Measurements from ENCODE around the gene HTRA2. TPM values are rescaled to one million over a fixed set of nuclear protein-coding genes. Genes with fewer than 3 reads are reported as not detected.

Gene HTRA2
- total RNA-seq, 1 donor from 2014 or later = 42.7 TPM

GRCh38 chr2:74528600-74529356, 955 bp upstream of the HTRA2 start:
- peaks cover 17% of the 10 kb centered on the region for H3K36me3 Mint-ChIP-seq
- H3K4me1 Mint-ChIP-seq (ENCODE audit: unreplicated experiment) = peaks cover 29% of the 10 kb centered on the region
- no peak for DNase-seq (ENCODE audit: extremely low spot score, unreplicated experiment)
- H3K27ac Mint-ChIP-seq = peak overlapping the region; percentile 89
- H3K9me3 Mint-ChIP-seq = no peaks in the 10 kb centered on the region
- H3K27me3 Mint-ChIP-seq = peaks cover 2% of the 10 kb centered on the region
- no peak for TF ChIP-seq CTCF (conservative IDR thresholded peaks at IDR 0.05)
- peak overlapping the region; percentile 98 for H3K4me3 Mint-ChIP-seq

GRCh38 chr2:74530239-74531187, 780 bp downstream of the HTRA2 start:
- Mint-ChIP-seq H3K27me3 (no peaks in the 10 kb centered on the region), H3K9me3 (no peaks in the 10 kb centered on the region), H3K4me1 (ENCODE audit: unreplicated experiment) (peaks cover 29% of the 10 kb centered on the region), H3K36me3 (peaks cover 17% of the 10 kb centered on the region), H3K27ac (peak overlapping the region; percentile 70), H3K4me3 (peak overlapping the region; percentile 98)
- no peak for TF ChIP-seq CTCF (conservative IDR thresholded peaks at IDR 0.05)
- no peak for DNase-seq (ENCODE audit: extremely low spot score, unreplicated experiment)

- TF ChIP-seq CTCF (conservative IDR thresholded peaks at IDR 0.05) = no peak
- Mint-ChIP-seq H3K27ac (no peak overlapping the region), H3K4me1 (ENCODE audit: unreplicated experiment) (peaks cover 22% of the 10 kb centered on the region), H3K27me3 (no peaks in the 10 kb centered on the region), H3K36me3 (peaks cover 8% of the 10 kb centered on the region), H3K4me3 (peak overlapping the region; percentile 98), H3K9me3 (no peaks in the 10 kb centered on the region)
- DNase-seq (ENCODE audit: extremely low spot score, unreplicated experiment) = no peak
Measured at GRCh38 chr2:74531666-74532065, 1.9 kb downstream of the HTRA2 start.

- Mint-ChIP-seq H3K9me3 (no peaks in the 10 kb centered on the region), H3K36me3 (peaks cover 4% of the 10 kb centered on the region)
Measured at GRCh38 chr2:74532222-74532621, 2.5 kb downstream of the HTRA2 start.

GRCh38 chr2:74533464-74533863, 3.7 kb downstream of the HTRA2 start:
- peaks cover 4% of the 10 kb centered on the region for H3K36me3 Mint-ChIP-seq
- no peak overlapping the region for H3K27ac Mint-ChIP-seq
- H3K4me3 Mint-ChIP-seq = no peak overlapping the region

More at GRCh38 chr2:74532222-74532621, 2.5 kb downstream of the HTRA2 start:
- H3K27me3 Mint-ChIP-seq = no peaks in the 10 kb centered on the region
- peaks cover 21% of the 10 kb centered on the region for H3K4me1 Mint-ChIP-seq (ENCODE audit: unreplicated experiment)
- no peak for DNase-seq (ENCODE audit: extremely low spot score, unreplicated experiment)
- TF ChIP-seq CTCF (conservative IDR thresholded peaks at IDR 0.05) = peak; percentile 54
- H3K4me3 Mint-ChIP-seq = peak overlapping the region; percentile 70
- peak overlapping the region; percentile 1 for H3K27ac Mint-ChIP-seq

More at GRCh38 chr2:74533464-74533863, 3.7 kb downstream of the HTRA2 start:
- TF ChIP-seq CTCF (conservative IDR thresholded peaks at IDR 0.05) = no peak
- H3K4me1 Mint-ChIP-seq (ENCODE audit: unreplicated experiment) = peaks cover 15% of the 10 kb centered on the region
- no peak for DNase-seq (ENCODE audit: extremely low spot score, unreplicated experiment)
- H3K27me3 Mint-ChIP-seq = no peaks in the 10 kb centered on the region
- H3K9me3 Mint-ChIP-seq = no peaks in the 10 kb centered on the region
